Parathyroid adenoma (tissue), 2 donors: Measurements from ENCODE around the gene TRDN.
"Not testable (repeated sequence)": the region's sequence is repeated elsewhere in the genome, so short reads cannot be mapped to it uniquely, and the experiment has no call there.

Source experiments
- H2AFZ ChIP-seq: fragments of 300-600 bp; sonication (generic); one replicate; pipeline ENCODE4 v1.7.0; 2017; ENCODE audit warnings: antibody characterized with exemption, mild to moderate bottlenecking
- H3K27ac ChIP-seq: fragments of 300-600 bp; sonication (generic); one replicate; pipeline ENCODE4 v1.7.0; 2017
- H3K27me3 ChIP-seq: fragments of 300-600 bp; sonication (generic); one replicate; pipeline ENCODE4 v1.7.0; 2017; ENCODE audit warnings: low read length; ENCODE audit not compliant: control insufficient read depth, insufficient read depth
- H3K36me3 ChIP-seq: fragments of 300-600 bp; sonication (generic); one replicate; pipeline ENCODE4 v1.7.0; 2017; ENCODE audit warnings: low read length; ENCODE audit not compliant: control insufficient read depth, insufficient read depth
- H3K4me1 ChIP-seq: fragments of 300-600 bp; sonication (generic); one replicate; pipeline ENCODE4 v1.7.0; 2017; ENCODE audit warnings: control low read depth
- H3K4me2 ChIP-seq: fragments of 300-600 bp; sonication (generic); one replicate; pipeline ENCODE4 v1.7.0; 2017; ENCODE audit warnings: low read length
- H3K4me3 ChIP-seq: fragments of 300-600 bp; sonication (generic); one replicate; pipeline ENCODE4 v1.7.0; 2017; ENCODE audit warnings: low read depth, low read length
- H3K79me2 ChIP-seq: fragments of 300-600 bp; sonication (generic); one replicate; pipeline ENCODE4 v1.7.0; 2017; ENCODE audit warnings: control low read depth
- H3K9ac ChIP-seq: fragments of 300-600 bp; sonication (generic); one replicate; pipeline ENCODE4 v1.7.0; 2017; ENCODE audit warnings: mild to moderate bottlenecking
- H3K9me3 ChIP-seq: fragments of 300-600 bp; sonication (generic); one replicate; pipeline ENCODE4 v1.7.0; 2017; ENCODE audit warnings: low read length; ENCODE audit not compliant: control insufficient read depth
- TF ChIP-seq, protein P1 (sequence below): fragments of 300-600 bp; sonication (generic); IDR thresholded peaks from one replicate; pipeline ENCODE4 v1.7.0; 2017; ENCODE audit warnings: antibody characterized with exemption, mild to moderate bottlenecking
- donor health status: primary hyperparathyroidism.

The TRDN gene

DNA sequence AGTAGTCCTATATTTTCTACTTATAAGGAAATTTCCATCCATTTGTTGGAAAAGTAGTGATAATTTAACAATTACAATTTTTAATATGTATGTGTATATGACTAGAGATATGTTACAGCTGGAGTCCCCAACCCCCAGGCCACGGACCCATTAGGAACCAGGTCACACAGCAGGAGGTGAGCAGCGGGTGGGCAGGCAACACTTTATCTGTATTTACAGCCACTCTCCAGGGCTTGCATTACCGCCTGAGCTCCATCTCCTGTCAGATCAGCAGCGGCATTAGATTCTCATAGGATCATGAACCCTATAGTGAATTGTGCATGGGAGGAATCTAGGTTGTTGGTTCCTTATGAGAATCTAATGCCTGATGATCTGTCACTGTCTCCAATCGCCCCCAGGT lies 46.8 kb downstream of the TRDN start:
- H3K4me2 ChIP-seq, result no peak overlapping the region
- no peak overlapping the region for H3K4me3 ChIP-seq
- no peaks in the 10 kb centered on the region for H3K4me1 ChIP-seq
- no peaks in the 10 kb centered on the region for H3K79me2 ChIP-seq
- H3K27me3 ChIP-seq, result no peaks in the 10 kb centered on the region
- H3K27ac ChIP-seq, result no peak overlapping the region
- H2AFZ ChIP-seq, result no peak overlapping the region
- H3K9me3 ChIP-seq, result no peaks in the 10 kb centered on the region
- no peak overlapping the region for H3K9ac ChIP-seq
- TF ChIP-seq, protein P1, sequence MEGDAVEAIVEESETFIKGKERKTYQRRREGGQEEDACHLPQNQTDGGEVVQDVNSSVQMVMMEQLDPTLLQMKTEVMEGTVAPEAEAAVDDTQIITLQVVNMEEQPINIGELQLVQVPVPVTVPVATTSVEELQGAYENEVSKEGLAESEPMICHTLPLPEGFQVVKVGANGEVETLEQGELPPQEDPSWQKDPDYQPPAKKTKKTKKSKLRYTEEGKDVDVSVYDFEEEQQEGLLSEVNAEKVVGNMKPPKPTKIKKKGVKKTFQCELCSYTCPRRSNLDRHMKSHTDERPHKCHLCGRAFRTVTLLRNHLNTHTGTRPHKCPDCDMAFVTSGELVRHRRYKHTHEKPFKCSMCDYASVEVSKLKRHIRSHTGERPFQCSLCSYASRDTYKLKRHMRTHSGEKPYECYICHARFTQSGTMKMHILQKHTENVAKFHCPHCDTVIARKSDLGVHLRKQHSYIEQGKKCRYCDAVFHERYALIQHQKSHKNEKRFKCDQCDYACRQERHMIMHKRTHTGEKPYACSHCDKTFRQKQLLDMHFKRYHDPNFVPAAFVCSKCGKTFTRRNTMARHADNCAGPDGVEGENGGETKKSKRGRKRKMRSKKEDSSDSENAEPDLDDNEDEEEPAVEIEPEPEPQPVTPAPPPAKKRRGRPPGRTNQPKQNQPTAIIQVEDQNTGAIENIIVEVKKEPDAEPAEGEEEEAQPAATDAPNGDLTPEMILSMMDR, result no peak
- no peaks in the 10 kb centered on the region for H3K36me3 ChIP-seq

DNA sequence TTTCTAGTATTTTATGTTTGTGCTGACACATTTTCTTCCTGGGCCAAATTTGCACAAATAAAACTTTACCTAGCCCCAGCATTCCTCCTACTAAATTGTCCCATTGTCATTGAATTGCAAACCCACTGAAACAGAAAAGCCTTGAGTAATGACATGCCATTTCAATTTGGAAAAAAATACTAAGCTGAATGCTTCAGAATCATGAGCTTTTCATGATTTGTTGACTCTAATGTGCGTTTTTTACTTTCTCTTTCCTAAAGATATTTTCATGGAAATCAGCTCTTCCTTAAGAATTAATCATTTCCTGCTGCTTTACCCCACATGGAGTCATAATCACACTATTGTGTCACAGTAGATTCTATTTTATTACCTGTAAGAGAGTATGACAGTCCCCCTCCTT lies 47.4 kb downstream of the TRDN start:
- TF ChIP-seq, protein P1, result no peak
- no peak overlapping the region for H3K4me3 ChIP-seq
- no peak overlapping the region for H3K27ac ChIP-seq
- H3K36me3 ChIP-seq, result no peaks in the 10 kb centered on the region
- no peaks in the 10 kb centered on the region for H3K9me3 ChIP-seq
- H3K4me1 ChIP-seq, result no peaks in the 10 kb centered on the region
- H3K79me2 ChIP-seq, result no peaks in the 10 kb centered on the region
- H3K9ac ChIP-seq, result no peak overlapping the region
- H2AFZ ChIP-seq, result no peak overlapping the region
- H3K4me2 ChIP-seq, result no peak overlapping the region
- no peaks in the 10 kb centered on the region for H3K27me3 ChIP-seq

DNA sequence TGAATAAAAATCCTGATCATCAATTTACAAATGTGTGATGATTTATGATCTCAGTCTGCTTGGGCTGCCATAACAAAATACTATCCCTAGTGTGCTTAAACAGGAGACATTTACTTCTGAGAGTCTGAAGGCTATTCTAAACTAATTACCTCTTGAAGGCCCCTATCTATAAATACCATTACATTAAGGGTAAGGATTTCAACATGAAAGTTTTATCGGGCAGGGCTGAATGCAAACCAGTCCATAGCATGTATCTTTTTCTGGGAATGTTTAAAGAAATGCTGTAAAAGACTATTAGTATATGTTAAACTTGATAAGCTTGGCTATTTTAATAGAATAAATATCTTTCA lies 48.2 kb downstream of the TRDN start:
- no peak overlapping the region for H3K4me3 ChIP-seq
- H3K4me2 ChIP-seq, result no peak overlapping the region

DNA sequence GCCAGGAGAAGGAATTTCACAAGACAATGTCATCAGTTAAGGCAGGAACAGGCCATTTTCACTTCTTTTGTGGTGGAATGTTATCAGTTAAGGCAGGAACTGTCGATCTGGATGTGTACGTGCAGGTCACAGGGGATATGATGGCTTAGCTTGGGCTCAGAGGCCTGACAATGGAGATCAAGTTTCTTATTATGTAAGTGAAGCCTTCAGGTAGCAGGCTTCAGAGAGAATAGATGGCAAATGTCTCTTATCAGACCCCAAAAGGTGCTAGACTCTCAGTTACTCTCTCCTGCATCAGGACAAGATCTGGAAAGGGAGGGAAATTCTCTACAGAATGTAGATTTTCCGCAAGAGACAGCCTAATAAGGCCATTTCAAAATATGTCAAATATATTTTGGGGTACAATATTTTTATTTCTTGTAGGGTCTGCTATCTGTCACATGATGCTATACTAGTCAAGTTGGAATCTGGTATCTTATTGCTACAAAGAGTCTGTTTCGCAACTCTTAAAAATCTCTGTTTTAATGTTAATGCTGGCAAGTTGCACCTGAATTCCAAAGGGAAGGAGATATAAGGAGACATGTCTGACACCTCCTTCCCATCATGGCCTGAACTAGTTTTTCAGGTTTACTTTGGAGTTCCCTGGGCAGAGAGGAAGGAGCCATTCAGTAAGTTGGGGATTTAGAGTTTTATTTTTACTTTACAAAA lies 48.8 kb downstream of the TRDN start:
- H3K9ac ChIP-seq, result no peak overlapping the region
- H3K9me3 ChIP-seq, result no peaks in the 10 kb centered on the region
- no peaks in the 10 kb centered on the region for H3K27me3 ChIP-seq
- H3K4me3 ChIP-seq, result no peak overlapping the region
- H2AFZ ChIP-seq, result peak overlapping the region; percentile 17
- no peak overlapping the region for H3K4me2 ChIP-seq
- no peaks in the 10 kb centered on the region for H3K4me1 ChIP-seq
- no peak overlapping the region for H3K27ac ChIP-seq
- no peaks in the 10 kb centered on the region for H3K36me3 ChIP-seq
- no peaks in the 10 kb centered on the region for H3K79me2 ChIP-seq
- TF ChIP-seq, protein P1, result no peak

More for the DNA sequence above, 48.2 kb downstream of the TRDN start:
- H3K9ac ChIP-seq, result no peak overlapping the region
- no peaks in the 10 kb centered on the region for H3K4me1 ChIP-seq
- H3K79me2 ChIP-seq, result no peaks in the 10 kb centered on the region
- H3K27me3 ChIP-seq, result no peaks in the 10 kb centered on the region
- TF ChIP-seq, protein P1, result no peak
- no peaks in the 10 kb centered on the region for H3K9me3 ChIP-seq
- H3K36me3 ChIP-seq, result no peaks in the 10 kb centered on the region
- peak overlapping the region; percentile 17 for H2AFZ ChIP-seq
- no peak overlapping the region for H3K27ac ChIP-seq

DNA sequence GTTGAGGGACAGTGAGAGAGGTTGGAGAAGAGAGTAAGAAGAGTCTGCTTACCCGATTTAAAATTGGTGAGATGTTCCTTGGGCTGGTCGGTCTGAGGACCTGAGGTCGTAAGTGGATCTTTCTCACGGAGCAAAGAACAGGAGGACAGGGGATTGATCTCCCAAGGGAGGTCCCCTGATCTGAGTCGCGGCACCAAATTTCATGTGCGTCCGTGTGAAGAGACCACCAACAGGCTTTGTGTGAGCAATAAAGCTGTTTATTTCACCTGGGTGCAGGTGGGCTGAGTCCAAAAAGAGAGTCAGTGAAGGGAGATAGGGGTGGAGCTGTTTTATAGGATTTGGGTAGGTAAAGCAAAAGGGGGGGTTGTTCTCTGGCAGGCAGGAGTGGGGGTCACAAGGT lies 49.3 kb downstream of the TRDN start:
- not testable (repeated sequence) for H3K9me3 ChIP-seq, H3K9ac ChIP-seq, H3K27ac ChIP-seq, H3K27me3 ChIP-seq, H3K4me1 ChIP-seq, H3K36me3 ChIP-seq, H3K4me2 ChIP-seq, H2AFZ ChIP-seq, H3K4me3 ChIP-seq, H3K79me2 ChIP-seq
